Astrocyte (in vitro differentiated cells and primary cell): Measurements from ENCODE around the gene ATP2B3. TPM values are rescaled to one million over a fixed set of nuclear protein-coding genes. Genes with fewer than 3 reads are reported as not detected.

Experiments used
- DNase-seq: peaks from one replicate; pipeline ENCODE4 v3.0.0-alpha.2; 2010; ENCODE audit warnings: low read depth
- FAIRE-seq: peaks from 2 replicates; lab custom pipeline; 2011; peaks lifted over from hg19 to GRCh38; lab: Jason Lieb, UNC
- H2AFZ ChIP-seq: 2 replicates; pipeline ENCODE4 v1.6.0; 2012; ENCODE audit warnings: low read depth, low read length, inconsistent platforms
- H3K27ac ChIP-seq: 2 replicates; pipeline ENCODE4 v1.5.1; 2011; ENCODE audit warnings: low read depth, low read length, inconsistent platforms
- H3K27me3 ChIP-seq: 2 replicates; pipeline ENCODE4 v1.6.0; 2011; ENCODE audit warnings: low read length, inconsistent platforms; ENCODE audit not compliant: insufficient read depth
- H3K36me3 ChIP-seq: 2 replicates; pipeline ENCODE4 v1.5.1; 2011; ENCODE audit warnings: low read length, inconsistent platforms; ENCODE audit not compliant: insufficient read depth
- H3K4me1 ChIP-seq: 2 replicates; pipeline ENCODE4 v1.5.1; 2011; ENCODE audit warnings: low read length, inconsistent platforms; ENCODE audit not compliant: insufficient read depth
- H3K4me2 ChIP-seq: 2 replicates; pipeline ENCODE4 v1.6.0; 2012; ENCODE audit warnings: low read length, inconsistent platforms
- H3K4me3 ChIP-seq: 2 replicates; pipeline ENCODE4 v1.5.1; 2011; ENCODE audit warnings: low read depth, mild to moderate bottlenecking, low read length, inconsistent platforms; ENCODE audit not compliant: insufficient read depth
- H3K79me2 ChIP-seq: 2 replicates; pipeline ENCODE4 v1.6.0; 2012; ENCODE audit warnings: mild to moderate bottlenecking, low read length, inconsistent platforms; ENCODE audit not compliant: insufficient read depth
- H3K9ac ChIP-seq: 2 replicates; pipeline ENCODE4 v1.6.0; 2012; ENCODE audit warnings: mild to moderate bottlenecking, low read length, inconsistent platforms
- H3K9me3 ChIP-seq: 2 replicates; pipeline ENCODE4 v1.5.1; 2012; ENCODE audit warnings: low read depth, mild to moderate bottlenecking, low read length, inconsistent platforms; ENCODE audit not compliant: insufficient read depth
- H4K20me1 ChIP-seq: 2 replicates; pipeline ENCODE4 v1.6.0; 2012; ENCODE audit warnings: low read length, inconsistent platforms; ENCODE audit not compliant: insufficient read depth
- H3K27ac Mint-ChIP-seq: one replicate; pipeline ENCODE4 v1.8.0; 2021; ENCODE audit warnings: mild to moderate bottlenecking, mixed read lengths; ENCODE audit not compliant: unreplicated experiment
- H3K27me3 Mint-ChIP-seq: one replicate; pipeline ENCODE4 v1.8.0; 2021; ENCODE audit warnings: low read depth, mixed read lengths; ENCODE audit not compliant: unreplicated experiment
- H3K36me3 Mint-ChIP-seq: one replicate; pipeline ENCODE4 v1.8.0; 2021; ENCODE audit warnings: low read depth, mixed read lengths; ENCODE audit not compliant: unreplicated experiment
- H3K4me1 Mint-ChIP-seq: one replicate; pipeline ENCODE4 v1.8.0; 2021; ENCODE audit warnings: low read depth, mixed read lengths; ENCODE audit not compliant: unreplicated experiment
- H3K4me3 Mint-ChIP-seq: one replicate; pipeline ENCODE4 v1.8.0; 2021; ENCODE audit warnings: mild to moderate bottlenecking, moderate library complexity, mixed read lengths; ENCODE audit not compliant: unreplicated experiment
- H3K9me3 Mint-ChIP-seq: one replicate; pipeline ENCODE4 v1.8.0; 2021; ENCODE audit warnings: mild to moderate bottlenecking, mixed read lengths; ENCODE audit not compliant: unreplicated experiment
- EZH2 ChIP-seq: IDR thresholded peaks from 2 replicates; pipeline ENCODE4 v1.6.1; 2012; ENCODE audit warnings: mild to moderate bottlenecking, low read length, inconsistent platforms; ENCODE audit not compliant: insufficient read depth
- total RNA-seq: library from RNA; stranded (reverse); gene quantifications from 2 replicates; pipeline ENCODE4 v1.2.1, GENCODE V29; 2021
- TF ChIP-seq, protein P1 (sequence below): IDR thresholded peaks from 2 replicates; pipeline ENCODE4 v1.5.1; 2011; ENCODE audit warnings: low read depth, mild to moderate bottlenecking, inconsistent platforms, low read length, moderate library complexity; ENCODE audit not compliant: insufficient read depth

The ATP2B3 gene
- total RNA-seq, 1 donor from 2014 or later, result 0.52 TPM

DNA sequence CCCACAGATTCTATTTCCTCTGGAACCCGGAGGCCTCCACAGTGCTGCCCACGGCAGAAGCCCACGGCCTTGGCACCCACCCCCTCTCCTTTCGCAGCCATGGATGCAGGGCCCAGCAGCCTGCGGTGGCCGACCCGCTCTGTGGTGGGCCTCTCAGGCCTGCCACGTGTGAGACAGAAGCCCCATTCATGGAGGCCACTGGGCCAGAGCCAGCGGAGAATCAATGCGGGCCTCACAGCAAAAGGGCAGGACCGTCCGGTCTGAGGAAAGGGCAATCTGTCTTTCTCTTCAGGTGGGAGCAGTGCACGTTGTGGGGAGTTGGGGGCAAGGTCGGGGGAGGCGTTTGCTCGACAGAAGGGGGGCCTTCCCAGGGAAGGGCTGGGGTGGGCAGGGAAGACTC, 38.7 kb upstream of the ATP2B3 start:
- H3K9me3 Mint-ChIP-seq, result no peaks in the 10 kb centered on the region
- no peak overlapping the region for H3K9ac ChIP-seq
- no peak overlapping the region for H3K4me3 ChIP-seq
- no peaks in the 10 kb centered on the region for H3K27me3 ChIP-seq
- DNase-seq (no peak), FAIRE-seq (no peak)
- no peaks in the 10 kb centered on the region for H4K20me1 ChIP-seq
- TF ChIP-seq, protein P1, sequence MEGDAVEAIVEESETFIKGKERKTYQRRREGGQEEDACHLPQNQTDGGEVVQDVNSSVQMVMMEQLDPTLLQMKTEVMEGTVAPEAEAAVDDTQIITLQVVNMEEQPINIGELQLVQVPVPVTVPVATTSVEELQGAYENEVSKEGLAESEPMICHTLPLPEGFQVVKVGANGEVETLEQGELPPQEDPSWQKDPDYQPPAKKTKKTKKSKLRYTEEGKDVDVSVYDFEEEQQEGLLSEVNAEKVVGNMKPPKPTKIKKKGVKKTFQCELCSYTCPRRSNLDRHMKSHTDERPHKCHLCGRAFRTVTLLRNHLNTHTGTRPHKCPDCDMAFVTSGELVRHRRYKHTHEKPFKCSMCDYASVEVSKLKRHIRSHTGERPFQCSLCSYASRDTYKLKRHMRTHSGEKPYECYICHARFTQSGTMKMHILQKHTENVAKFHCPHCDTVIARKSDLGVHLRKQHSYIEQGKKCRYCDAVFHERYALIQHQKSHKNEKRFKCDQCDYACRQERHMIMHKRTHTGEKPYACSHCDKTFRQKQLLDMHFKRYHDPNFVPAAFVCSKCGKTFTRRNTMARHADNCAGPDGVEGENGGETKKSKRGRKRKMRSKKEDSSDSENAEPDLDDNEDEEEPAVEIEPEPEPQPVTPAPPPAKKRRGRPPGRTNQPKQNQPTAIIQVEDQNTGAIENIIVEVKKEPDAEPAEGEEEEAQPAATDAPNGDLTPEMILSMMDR, result no peak
- TF ChIP-seq EZH2, result no peak
- H3K4me2 ChIP-seq, result no peak overlapping the region
- H3K27ac Mint-ChIP-seq, result no peak overlapping the region
- H3K27me3 Mint-ChIP-seq, result peaks cover 1% of the 10 kb centered on the region
- no peaks in the 10 kb centered on the region for H3K9me3 ChIP-seq
- no peak overlapping the region for H2AFZ ChIP-seq
- H3K4me1 Mint-ChIP-seq, result no peaks in the 10 kb centered on the region
- peaks cover 23% of the 10 kb centered on the region for H3K4me1 ChIP-seq
- H3K79me2 ChIP-seq, result no peaks in the 10 kb centered on the region
- no peak overlapping the region for H3K4me3 Mint-ChIP-seq
- no peak overlapping the region for H3K27ac ChIP-seq
- H3K36me3 ChIP-seq, result no peaks in the 10 kb centered on the region
- H3K36me3 Mint-ChIP-seq, result peaks cover 3% of the 10 kb centered on the region

DNA sequence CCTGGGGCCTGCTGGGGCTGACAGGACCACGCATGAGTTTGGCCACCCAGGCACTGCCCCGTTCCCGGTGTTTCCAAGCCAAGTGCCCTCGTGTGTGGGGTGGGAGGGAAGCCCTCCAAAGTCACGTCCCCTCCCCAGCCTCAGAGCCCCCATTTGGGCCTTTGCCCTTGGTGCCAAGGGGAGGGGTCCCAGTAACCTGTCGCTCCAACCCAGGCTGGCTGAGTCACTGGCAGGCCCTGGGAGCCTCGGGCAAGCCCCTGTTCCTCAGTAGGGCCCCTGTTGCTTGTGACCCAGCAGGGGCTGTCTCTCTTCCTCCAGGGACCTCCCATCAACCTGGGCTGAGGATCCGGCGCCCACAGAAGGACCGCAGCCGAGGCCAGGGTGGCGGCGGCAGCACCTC, 36.4 kb upstream of the ATP2B3 start:
- no peak overlapping the region for H3K27ac ChIP-seq
- Mint-ChIP-seq H3K27me3 (peaks cover 1% of the 10 kb centered on the region), H3K9me3 (no peaks in the 10 kb centered on the region), H3K4me1 (no peaks in the 10 kb centered on the region), H3K27ac (no peak overlapping the region), H3K36me3 (peaks cover 3% of the 10 kb centered on the region), H3K4me3 (no peak overlapping the region)
- no peaks in the 10 kb centered on the region for H3K36me3 ChIP-seq
- no peaks in the 10 kb centered on the region for H4K20me1 ChIP-seq
- H3K9me3 ChIP-seq, result no peaks in the 10 kb centered on the region
- no peak overlapping the region for H3K4me2 ChIP-seq
- H3K27me3 ChIP-seq, result no peaks in the 10 kb centered on the region
- no peak overlapping the region for H3K4me3 ChIP-seq
- H3K79me2 ChIP-seq, result no peaks in the 10 kb centered on the region
- no peak overlapping the region for H2AFZ ChIP-seq
- H3K4me1 ChIP-seq, result peaks cover 18% of the 10 kb centered on the region
- DNase-seq (no peak), FAIRE-seq (no peak)
- TF ChIP-seq EZH2, result no peak
- TF ChIP-seq, protein P1, result no peak
- no peak overlapping the region for H3K9ac ChIP-seq

DNA sequence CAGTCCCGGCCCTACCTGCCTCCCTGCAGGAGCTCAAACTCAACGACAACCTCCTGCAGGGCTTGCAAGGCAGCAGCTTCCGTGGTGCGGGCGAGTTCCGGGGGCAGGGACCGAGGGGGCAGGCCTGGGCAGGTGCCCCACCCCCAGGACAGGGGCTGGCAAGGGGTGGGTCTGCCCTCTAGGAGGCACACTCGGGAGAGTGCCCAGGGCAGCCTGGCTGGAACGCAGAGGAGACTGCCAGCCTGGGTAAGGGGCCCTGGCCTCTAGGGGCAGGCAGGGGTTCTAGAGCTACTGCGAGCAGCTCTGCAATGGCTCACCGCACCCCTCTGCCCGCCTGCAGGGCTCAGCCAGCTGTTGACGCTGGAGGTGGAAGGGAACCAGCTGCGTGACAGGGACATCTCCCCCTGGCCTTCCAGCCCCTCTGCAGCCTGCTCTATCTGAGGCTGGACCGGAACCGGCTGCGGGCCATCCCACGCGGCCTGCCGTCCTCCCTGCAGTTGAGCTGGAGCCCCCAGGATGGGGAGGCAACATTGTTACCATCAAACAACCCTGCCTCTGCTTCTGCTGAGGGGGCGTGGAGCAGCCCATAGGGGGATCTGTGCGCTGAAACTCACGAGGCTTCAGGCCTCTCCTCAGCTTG, 34.9 kb upstream of the ATP2B3 start:
- Histone ChIP-seq H3K9me3 (no peaks in the 10 kb centered on the region), H3K27me3 (no peaks in the 10 kb centered on the region), H2AFZ (no peak overlapping the region), H3K9ac (no peak overlapping the region), H3K36me3 (no peaks in the 10 kb centered on the region), H3K4me3 (no peak overlapping the region), H3K4me1 (peaks cover 4% of the 10 kb centered on the region), H4K20me1 (no peaks in the 10 kb centered on the region), H3K4me2 (no peak overlapping the region), H3K79me2 (no peaks in the 10 kb centered on the region), H3K27ac (no peak overlapping the region)
- Mint-ChIP-seq H3K4me3 (no peak overlapping the region), H3K9me3 (no peaks in the 10 kb centered on the region), H3K4me1 (no peaks in the 10 kb centered on the region), H3K27ac (no peak overlapping the region), H3K36me3 (no peaks in the 10 kb centered on the region), H3K27me3 (peaks cover 1% of the 10 kb centered on the region)
- FAIRE-seq, result no peak
- DNase-seq, result no peak
- TF ChIP-seq, protein P1, result no peak
- TF ChIP-seq EZH2, result no peak
